Activated T-helper 17 cell treated with anti-CD3 and anti-CD28 coated beads, Interleukin-2, amount 50 U/mL, for 72 hours (primary cell): ENCODE measurements around the gene HEG1. TPM values are rescaled to one million over a fixed set of nuclear protein-coding genes. Genes with fewer than 3 reads are reported as not detected.

ENCODE experiments used
- ATAC-seq: fragments of 150-1000 bp; cut with Tn5 transposase; replicated peaks from 2 replicates; pipeline ENCODE4 v1.10.0; 2021; ENCODE audit warnings: mild to moderate bottlenecking, moderate library complexity
- H3K27ac Mint-ChIP-seq: one replicate; pipeline ENCODE4 v1.8.0; 2022; ENCODE audit warnings: mixed read lengths
- H3K27me3 Mint-ChIP-seq: one replicate; pipeline ENCODE4 v1.8.0; 2022; ENCODE audit warnings: mixed read lengths
- H3K36me3 Mint-ChIP-seq: one replicate; pipeline ENCODE4 v1.8.0; 2022; ENCODE audit warnings: low read depth, mild to moderate bottlenecking, mixed read lengths
- H3K4me1 Mint-ChIP-seq: one replicate; pipeline ENCODE4 v1.8.0; 2022; ENCODE audit warnings: mixed read lengths
- H3K4me3 Mint-ChIP-seq: one replicate; pipeline ENCODE4 v1.8.0; 2022; ENCODE audit warnings: mild to moderate bottlenecking, mixed read lengths
- H3K9me3 Mint-ChIP-seq: one replicate; pipeline ENCODE4 v1.8.0; 2022; ENCODE audit warnings: mixed read lengths
- total RNA-seq, 2 donors: library from RNA; stranded (reverse); gene quantifications; one replicate each; pipeline ENCODE4 v1.2.3, GENCODE V29; 2022

The HEG1 gene
- total RNA-seq, 2 donors from 2014 or later, result 4.6 to 5.5 TPM

DNA sequence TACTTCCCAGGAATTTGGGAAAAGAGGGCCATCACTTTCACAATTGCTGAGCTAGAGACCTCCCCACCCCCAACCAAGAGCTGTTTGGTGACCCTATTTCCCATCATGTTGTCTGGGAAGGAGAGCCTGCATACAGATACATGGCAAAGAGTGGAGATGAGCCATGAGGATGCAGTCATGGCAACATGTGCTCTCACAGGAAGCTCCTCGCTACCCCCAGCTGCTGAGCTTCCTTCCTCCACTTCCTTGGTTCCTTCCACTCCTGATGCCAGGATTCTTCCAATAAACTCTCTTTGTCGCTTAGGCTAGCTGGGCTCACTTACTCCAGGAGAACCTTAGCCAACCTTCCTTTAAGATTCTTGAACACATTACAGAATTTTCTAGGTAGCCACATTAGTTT, 72.9 kb downstream of the HEG1 start:
- ATAC-seq, result no peak
- Mint-ChIP-seq H3K27me3 (no peaks in the 10 kb centered on the region), H3K4me3 (no peak overlapping the region), H3K36me3 (peaks cover 38% of the 10 kb centered on the region), H3K4me1 (no peaks in the 10 kb centered on the region), H3K9me3 (no peaks in the 10 kb centered on the region), H3K27ac (no peak overlapping the region)

DNA sequence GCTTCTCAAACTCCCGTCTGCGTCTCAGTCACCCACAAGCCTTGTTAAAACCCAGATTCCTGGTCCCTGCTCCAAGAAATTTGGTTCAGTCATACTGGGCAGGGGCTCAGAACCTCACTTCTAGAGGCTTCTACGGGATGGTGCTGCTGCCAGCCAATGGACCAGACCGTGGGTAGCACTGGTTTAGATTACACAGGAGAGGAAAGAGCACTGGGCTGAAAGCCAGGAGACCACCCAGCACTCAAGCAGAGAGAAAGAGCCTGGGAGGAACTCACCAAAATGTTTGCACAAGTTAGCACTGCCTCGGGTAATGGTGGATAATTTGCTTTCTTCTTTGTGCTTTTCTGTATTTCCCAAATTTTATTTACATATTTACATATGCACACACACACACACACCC, 74.3 kb downstream of the HEG1 start:
- no peak for ATAC-seq
- Mint-ChIP-seq H3K36me3 (peaks cover 47% of the 10 kb centered on the region), H3K27me3 (no peaks in the 10 kb centered on the region), H3K9me3 (no peaks in the 10 kb centered on the region), H3K4me3 (no peak overlapping the region), H3K27ac (no peak overlapping the region), H3K4me1 (no peaks in the 10 kb centered on the region)

DNA sequence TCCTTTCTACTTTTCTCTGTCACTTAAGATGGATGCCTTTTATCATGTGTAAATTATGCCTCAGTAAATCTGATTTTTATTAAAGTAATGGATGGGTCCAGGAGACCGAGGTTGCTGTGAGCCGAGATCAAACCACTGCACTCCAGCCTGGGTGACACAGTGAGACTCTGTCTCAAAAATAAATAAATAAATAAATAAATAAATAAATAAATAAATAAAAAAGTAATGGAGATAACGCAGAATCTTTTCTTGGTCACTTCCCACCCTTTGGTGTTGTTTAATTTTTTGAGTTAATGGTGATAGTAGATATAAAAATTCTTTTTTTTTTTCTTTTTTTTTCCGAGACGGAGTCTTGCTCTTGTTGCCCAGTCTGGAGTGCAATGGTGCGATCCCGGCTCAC, 77.2 kb downstream of the HEG1 start:
- no peak overlapping the region for H3K4me3 Mint-ChIP-seq
- H3K4me1 Mint-ChIP-seq, result no peaks in the 10 kb centered on the region
- ATAC-seq, result no peak
- H3K9me3 Mint-ChIP-seq, result no peaks in the 10 kb centered on the region
- peaks cover 44% of the 10 kb centered on the region for H3K36me3 Mint-ChIP-seq
- H3K27ac Mint-ChIP-seq, result no peak overlapping the region
- H3K27me3 Mint-ChIP-seq, result no peaks in the 10 kb centered on the region

DNA sequence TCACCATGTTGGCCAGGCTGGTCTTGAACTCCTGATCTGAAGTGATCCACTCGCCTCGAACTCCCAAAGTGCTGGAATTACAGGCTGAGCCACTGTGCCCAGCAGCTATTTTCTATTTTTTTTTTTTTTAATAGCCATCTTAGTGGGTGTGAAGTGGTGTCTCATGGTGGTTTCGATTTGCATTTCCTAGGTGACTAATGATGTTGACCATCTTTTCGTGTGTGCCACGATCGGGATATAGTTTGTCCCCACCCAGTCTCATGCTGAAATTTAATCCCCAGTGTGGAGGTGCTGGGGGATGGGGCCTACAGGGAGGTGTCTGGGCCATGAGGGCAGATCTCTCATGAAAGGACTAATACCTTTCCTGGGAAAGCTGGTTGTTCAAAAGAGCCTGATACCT, 79.4 kb downstream of the HEG1 start:
- no peak for ATAC-seq
- H3K27ac Mint-ChIP-seq, result no peak overlapping the region
- no peaks in the 10 kb centered on the region for H3K27me3 Mint-ChIP-seq
- no peaks in the 10 kb centered on the region for H3K4me1 Mint-ChIP-seq
- H3K36me3 Mint-ChIP-seq, result peaks cover 50% of the 10 kb centered on the region
- no peak overlapping the region for H3K4me3 Mint-ChIP-seq
- H3K9me3 Mint-ChIP-seq, result no peaks in the 10 kb centered on the region

DNA sequence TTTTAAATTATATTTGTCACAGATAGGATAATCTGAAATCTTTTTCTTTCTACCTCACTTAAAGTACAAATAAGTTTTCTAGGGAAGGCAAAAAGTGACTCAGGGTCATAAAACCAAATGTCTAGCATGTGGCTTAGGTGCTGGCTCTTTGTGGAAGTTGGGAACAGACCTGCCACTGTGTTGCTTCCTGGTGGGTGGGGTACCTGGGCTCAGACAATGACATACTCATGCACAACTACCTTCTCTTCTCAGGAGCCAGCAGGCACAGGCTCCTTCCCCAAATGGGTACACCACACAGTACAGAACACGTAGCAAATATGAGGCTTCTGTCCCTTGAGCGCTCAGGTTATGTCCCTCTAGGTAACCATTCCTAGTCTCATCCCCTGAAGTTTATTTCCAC, 81.1 kb downstream of the HEG1 start:
- H3K27ac Mint-ChIP-seq, result no peak overlapping the region
- no peak for ATAC-seq
- H3K27me3 Mint-ChIP-seq, result no peaks in the 10 kb centered on the region
- H3K36me3 Mint-ChIP-seq, result peaks cover 66% of the 10 kb centered on the region
- no peaks in the 10 kb centered on the region for H3K4me1 Mint-ChIP-seq
- no peak overlapping the region for H3K4me3 Mint-ChIP-seq
- no peaks in the 10 kb centered on the region for H3K9me3 Mint-ChIP-seq

DNA sequence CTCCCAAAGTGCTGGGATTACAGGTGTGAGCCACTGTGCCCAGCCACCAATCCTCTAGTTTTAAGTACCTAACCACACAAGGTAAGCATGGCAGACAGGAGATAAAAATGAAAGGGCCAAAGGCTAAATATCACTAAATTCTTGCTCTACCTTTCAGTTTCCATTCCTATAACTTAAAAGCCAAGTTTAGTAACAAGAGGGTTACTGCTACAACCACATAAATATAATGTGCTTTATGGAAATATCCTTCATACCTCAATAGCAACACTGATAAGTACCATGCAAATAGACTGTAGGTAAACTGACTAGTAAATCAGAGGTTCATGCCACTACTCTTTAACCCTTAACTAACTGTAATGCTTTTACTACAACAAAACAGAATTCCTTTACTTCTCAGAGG, 82.5 kb downstream of the HEG1 start:
- Mint-ChIP-seq H3K4me3 (no peak overlapping the region), H3K27me3 (no peaks in the 10 kb centered on the region)

DNA sequence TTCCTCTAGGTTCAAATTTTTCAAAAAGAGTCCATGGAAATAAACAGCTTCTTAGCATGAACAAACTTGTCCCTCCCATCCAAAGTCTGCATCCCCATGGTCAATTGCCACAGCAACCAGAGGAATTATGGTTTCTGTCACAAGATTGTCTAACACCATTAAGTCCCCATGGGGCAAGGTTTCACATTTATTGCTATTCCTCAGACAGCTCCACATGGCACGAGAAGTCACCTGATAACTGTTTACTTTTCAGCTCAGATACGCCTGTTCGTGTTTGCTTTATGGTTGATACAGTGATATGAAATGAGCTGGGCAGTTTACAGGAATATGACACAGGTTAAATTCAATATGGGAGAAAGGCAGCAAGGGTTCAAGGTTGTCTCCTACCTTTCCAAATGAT, 83.3 kb downstream of the HEG1 start:
- Mint-ChIP-seq H3K4me1 (no peaks in the 10 kb centered on the region), H3K36me3 (peaks cover 63% of the 10 kb centered on the region), H3K27me3 (no peaks in the 10 kb centered on the region), H3K4me3 (no peak overlapping the region), H3K9me3 (no peaks in the 10 kb centered on the region), H3K27ac (no peak overlapping the region)
- no peak for ATAC-seq

More for the DNA sequence above, 82.5 kb downstream of the HEG1 start:
- ATAC-seq, result no peak
- Mint-ChIP-seq H3K9me3 (no peaks in the 10 kb centered on the region), H3K36me3 (peaks cover 71% of the 10 kb centered on the region), H3K4me1 (no peaks in the 10 kb centered on the region), H3K27ac (no peak overlapping the region)

DNA sequence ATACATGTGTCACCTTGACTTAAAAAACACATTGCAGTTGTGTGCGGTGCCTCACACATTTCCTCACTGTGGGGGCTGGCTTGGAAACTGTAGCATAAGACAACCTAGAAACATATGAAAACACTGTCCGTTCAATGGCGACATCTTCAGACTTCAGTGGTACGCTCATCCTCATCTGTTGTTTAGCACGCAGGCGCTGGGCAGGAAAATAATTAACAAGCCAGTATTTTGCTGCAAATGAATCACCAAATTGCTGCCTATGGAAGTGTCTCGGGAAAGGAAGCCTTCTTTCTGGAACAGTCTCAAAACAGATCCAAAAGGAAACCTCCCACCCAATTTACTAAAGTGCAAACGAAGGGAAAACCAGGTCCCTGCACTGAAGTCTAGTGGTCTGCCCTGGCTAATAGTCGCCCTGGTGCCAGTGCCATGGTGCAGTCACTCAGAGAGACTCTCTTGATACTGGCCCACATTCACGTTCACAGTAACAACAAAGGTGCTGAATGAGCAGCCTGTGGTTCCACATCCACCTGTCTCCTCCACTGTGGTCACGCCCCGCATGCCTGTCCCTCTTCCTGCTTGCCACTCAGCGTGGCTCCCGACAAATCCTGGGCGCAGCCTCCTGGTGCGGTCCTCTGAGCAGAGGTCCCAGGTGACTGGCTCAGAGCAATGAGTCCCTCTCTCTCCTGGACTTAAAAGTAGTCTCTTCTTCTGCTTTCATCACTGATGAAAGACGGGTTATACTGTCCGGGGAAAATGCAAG, 85.7 kb downstream of the HEG1 start:
- Mint-ChIP-seq H3K4me3 (no peak overlapping the region), H3K4me1 (no peaks in the 10 kb centered on the region), H3K27me3 (no peaks in the 10 kb centered on the region), H3K27ac (peak overlapping the region; percentile 14), H3K9me3 (no peaks in the 10 kb centered on the region), H3K36me3 (peaks cover 52% of the 10 kb centered on the region)
- ATAC-seq, result no peak

DNA sequence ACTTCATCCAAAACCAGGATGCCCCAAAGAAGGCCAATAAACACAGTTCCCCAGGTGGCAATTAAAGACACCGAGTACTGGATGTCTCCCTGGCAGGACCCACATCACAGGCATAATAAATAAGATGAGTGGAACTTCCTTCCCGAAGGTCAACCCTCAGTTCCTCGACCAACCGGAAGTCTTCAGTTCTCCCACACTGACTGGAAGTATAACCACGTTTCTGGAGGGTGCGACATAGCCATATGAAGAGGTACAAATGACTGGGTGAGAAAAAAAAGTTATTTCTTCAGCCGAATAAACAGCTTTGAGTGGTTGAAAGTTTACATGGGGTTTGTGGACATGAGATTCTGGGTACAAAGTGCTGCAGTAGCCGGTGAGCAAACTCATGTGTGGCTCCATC, 86.6 kb downstream of the HEG1 start:
- H3K27me3 Mint-ChIP-seq, result no peaks in the 10 kb centered on the region
- no peak overlapping the region for H3K27ac Mint-ChIP-seq
- H3K4me3 Mint-ChIP-seq, result no peak overlapping the region
- no peak for ATAC-seq
- no peaks in the 10 kb centered on the region for H3K9me3 Mint-ChIP-seq
- H3K4me1 Mint-ChIP-seq, result no peaks in the 10 kb centered on the region
- peaks cover 51% of the 10 kb centered on the region for H3K36me3 Mint-ChIP-seq

DNA sequence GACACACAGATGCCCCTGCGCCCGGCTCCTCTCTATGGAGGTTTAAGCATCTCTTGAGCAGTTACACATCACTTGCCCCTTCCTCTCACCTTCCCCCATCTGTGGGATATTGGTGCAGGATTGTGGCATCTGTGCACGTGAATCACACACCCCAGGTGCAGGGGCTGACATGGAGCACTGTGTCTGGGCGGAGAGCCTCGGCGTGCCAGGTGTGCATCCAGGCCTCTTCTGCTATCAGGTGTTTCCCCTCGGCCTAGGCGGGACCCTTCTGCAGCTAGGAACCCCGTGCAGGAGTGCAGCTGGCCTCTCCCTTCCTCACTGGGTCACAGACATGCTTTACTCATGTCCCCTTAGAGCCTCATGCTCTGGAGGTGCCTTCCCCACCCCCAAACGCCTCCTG, 87.8 kb downstream of the HEG1 start:
- Mint-ChIP-seq H3K4me1 (no peaks in the 10 kb centered on the region), H3K36me3 (peaks cover 39% of the 10 kb centered on the region), H3K4me3 (no peak overlapping the region), H3K27ac (no peak overlapping the region), H3K9me3 (no peaks in the 10 kb centered on the region), H3K27me3 (no peaks in the 10 kb centered on the region)
- no peak for ATAC-seq

DNA sequence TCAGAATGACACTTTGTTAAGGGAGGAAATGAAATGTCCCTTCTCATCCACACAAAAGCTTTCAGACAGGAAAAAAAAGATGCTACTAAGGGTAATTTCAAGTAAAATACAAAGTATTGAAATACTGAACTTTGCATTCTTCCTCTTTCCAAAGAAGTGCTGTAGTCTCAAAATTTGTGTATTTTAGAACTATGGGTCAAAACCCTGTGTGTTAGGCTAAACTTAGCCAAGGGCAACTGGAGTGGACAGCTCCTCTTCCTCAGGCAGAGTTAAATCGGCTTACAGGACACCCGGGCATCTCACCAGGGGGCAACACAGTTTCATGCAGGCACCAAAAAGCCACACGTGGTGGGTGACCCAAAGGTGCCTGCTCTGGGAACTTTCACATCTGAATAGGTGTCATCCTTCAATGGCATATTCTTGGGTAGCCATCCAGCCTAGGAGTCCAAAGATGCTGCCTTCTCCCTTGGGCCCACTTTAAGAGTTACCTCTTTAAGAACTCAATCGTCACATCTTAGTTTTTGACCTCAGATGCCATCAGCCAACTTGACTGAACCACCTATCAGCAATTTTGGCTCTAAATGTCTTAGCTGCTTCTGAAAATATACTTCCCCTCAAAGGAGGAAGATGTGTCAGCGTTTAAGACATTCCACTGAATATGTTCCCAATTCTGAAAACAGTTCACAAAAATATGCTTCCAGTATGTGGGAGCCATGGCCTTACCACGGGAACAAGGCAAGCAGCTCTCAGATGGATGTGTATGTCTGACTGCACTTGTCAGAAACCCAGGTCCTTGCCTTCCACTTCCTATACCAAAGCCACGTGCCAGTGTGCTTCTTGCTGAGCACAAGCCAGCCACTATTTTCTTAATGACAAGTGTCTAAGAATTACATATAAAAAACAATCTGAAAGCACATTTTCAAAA, 89.0 kb downstream of the HEG1 start:
- ATAC-seq, result no peak
- Mint-ChIP-seq H3K9me3 (no peaks in the 10 kb centered on the region), H3K27ac (no peak overlapping the region)

DNA sequence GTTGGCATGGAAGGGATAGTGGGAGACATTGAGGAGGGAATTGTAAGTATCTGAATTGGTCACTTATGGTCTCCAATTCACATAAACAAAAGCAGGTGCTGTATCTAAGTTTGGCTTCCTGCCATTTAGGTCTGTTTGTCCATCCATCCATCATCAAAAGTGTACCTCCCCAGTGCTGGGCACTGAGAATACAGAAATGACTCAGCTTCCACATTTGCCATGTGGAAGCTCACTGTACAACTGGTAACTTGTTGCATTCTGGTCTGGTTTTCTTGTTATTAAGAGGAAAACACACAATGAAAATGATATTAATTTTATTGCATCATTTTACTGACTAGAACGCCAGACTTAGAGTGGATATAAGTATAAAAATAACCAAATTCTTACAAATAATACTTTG, 90.4 kb downstream of the HEG1 start:
- Mint-ChIP-seq H3K4me3 (no peak overlapping the region), H3K4me1 (no peaks in the 10 kb centered on the region), H3K27me3 (no peaks in the 10 kb centered on the region), H3K27ac (no peak overlapping the region), H3K9me3 (no peaks in the 10 kb centered on the region), H3K36me3 (peaks cover 15% of the 10 kb centered on the region)
- ATAC-seq, result no peak

More for the DNA sequence above, 89.0 kb downstream of the HEG1 start:
- Mint-ChIP-seq H3K36me3 (peaks cover 27% of the 10 kb centered on the region), H3K4me3 (no peak overlapping the region), H3K4me1 (no peaks in the 10 kb centered on the region), H3K27me3 (no peaks in the 10 kb centered on the region)

DNA sequence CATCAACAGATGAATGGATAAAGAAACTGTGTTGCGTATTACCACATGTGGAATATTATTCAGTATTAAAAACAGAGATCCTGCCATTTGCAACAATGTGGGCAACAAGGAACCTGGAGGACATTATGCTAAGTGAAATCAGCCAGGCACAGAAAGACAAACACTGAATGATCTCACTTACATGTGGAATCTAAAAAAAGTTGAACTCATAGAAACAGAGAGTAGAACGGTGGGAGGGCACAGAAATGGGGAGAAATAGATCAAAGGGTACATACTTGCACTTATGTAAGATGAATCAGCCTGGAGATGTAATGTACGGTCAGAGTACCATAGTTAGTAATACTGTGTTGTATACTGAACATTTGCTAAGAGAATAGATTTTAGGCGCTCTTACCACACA, 91.4 kb downstream of the HEG1 start:
- Mint-ChIP-seq H3K4me3 (no peak overlapping the region), H3K4me1 (no peaks in the 10 kb centered on the region), H3K36me3 (peaks cover 6% of the 10 kb centered on the region), H3K9me3 (no peaks in the 10 kb centered on the region), H3K27ac (no peak overlapping the region), H3K27me3 (peaks cover 3% of the 10 kb centered on the region)
- ATAC-seq, result no peak

DNA sequence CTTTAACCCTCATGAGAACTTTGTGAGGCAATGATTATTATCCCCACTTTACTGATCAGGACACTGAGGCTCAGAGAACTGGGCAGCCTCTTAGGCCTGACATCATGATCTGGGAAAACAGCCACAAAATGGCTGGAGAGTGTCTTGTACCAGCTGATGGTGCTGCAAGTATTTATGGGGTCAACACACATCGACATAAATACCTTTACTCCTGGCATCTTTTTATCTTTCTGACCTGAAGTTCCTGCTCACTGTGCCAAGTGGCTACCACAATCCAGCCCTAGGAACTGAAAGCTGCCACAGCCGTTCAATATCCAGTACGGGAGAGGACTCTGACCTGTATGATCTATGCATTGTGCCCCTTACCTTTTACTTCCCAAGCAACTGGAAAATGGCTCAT, 92.0 kb downstream of the HEG1 start:
- H3K4me1 Mint-ChIP-seq, result no peaks in the 10 kb centered on the region
- no peak for ATAC-seq
- no peak overlapping the region for H3K27ac Mint-ChIP-seq
- peaks cover 3% of the 10 kb centered on the region for H3K27me3 Mint-ChIP-seq
- no peaks in the 10 kb centered on the region for H3K36me3 Mint-ChIP-seq
- no peak overlapping the region for H3K4me3 Mint-ChIP-seq
- no peaks in the 10 kb centered on the region for H3K9me3 Mint-ChIP-seq

DNA sequence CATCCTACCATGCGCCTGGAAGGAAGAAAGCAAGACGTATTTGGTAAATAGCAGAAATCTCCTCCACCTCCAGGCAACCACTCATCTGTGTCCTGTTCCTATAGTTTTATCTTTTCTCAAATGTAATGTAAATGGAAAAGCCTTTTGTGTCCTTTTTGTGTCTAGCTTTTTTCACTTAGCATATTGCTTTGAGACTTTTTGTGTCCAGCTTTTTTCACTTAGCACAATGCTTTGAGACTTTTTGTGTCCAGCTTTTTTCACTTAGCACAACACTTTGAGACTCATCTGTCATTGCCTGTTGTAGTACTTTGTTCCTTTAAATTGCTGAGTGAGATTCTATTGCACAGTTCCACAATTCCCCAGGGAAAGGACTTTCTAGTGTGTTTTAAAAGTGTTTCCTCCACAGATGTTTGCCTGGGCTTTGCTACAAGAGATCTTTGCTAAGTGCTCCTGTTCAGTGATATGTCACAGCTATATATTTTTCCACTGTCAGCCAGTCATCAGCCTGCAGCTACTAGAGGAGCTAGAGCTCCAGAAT, 93.3 kb downstream of the HEG1 start:
- Mint-ChIP-seq H3K27me3 (peaks cover 3% of the 10 kb centered on the region), H3K4me1 (no peaks in the 10 kb centered on the region), H3K36me3 (no peaks in the 10 kb centered on the region), H3K27ac (no peak overlapping the region), H3K4me3 (no peak overlapping the region), H3K9me3 (no peaks in the 10 kb centered on the region)
- ATAC-seq, result no peak
